Fibroblast of lung (primary cell): Measurements from ENCODE around the gene LRRC36. TPM values are rescaled to one million over a fixed set of nuclear protein-coding genes. Genes with fewer than 3 reads are reported as not detected.

Experiments used
- DNase-seq, 2 donors: peaks; one replicate each; pipeline versions ENCODE4 v3.0.0 to v3.0.0-alpha.2; 2010; ENCODE audit warnings: low read depth in 2 of 2
- H2AFZ ChIP-seq: 2 replicates; pipeline ENCODE4 v1.5.1; 2012; ENCODE audit warnings: low read length, control low read depth, inconsistent platforms
- H3K27ac ChIP-seq: 2 replicates; pipeline ENCODE4 v1.5.1; 2011; ENCODE audit warnings: low read length, control low read depth; ENCODE audit not compliant: insufficient read depth
- H3K27me3 ChIP-seq: 2 replicates; pipeline ENCODE4 v1.5.1; 2011; ENCODE audit warnings: mild to moderate bottlenecking, low read length; ENCODE audit not compliant: control insufficient read depth, insufficient read depth
- H3K36me3 ChIP-seq: 2 replicates; pipeline ENCODE4 v1.5.1; 2011; ENCODE audit warnings: low read length; ENCODE audit not compliant: control insufficient read depth, insufficient read depth
- H3K4me1 ChIP-seq: 2 replicates; pipeline ENCODE4 v1.5.1; 2011; ENCODE audit warnings: low read length; ENCODE audit not compliant: control insufficient read depth, insufficient read depth; ENCODE audit errors: extremely low read depth
- H3K4me2 ChIP-seq: 2 replicates; pipeline ENCODE4 v1.5.1; 2011; ENCODE audit warnings: low read length, control low read depth; ENCODE audit not compliant: insufficient read depth; ENCODE audit errors: extremely low read depth
- H3K4me3 ChIP-seq, 4 experiments: fragments of 200-600 bp in 1 of 4; sonication (generic) in 1 of 4; replicated peaks in 1 of 4; 2 replicates each; pipeline ENCODE4 v1.5.1; 2011 to 2016; ENCODE audit warnings: low read length in 4 of 4, low read depth in 3 of 4, mild to moderate bottlenecking in 3 of 4, control low read depth in 2 of 4, inconsistent platforms in 1 of 4, mixed read lengths in 1 of 4; ENCODE audit not compliant: insufficient read depth in 1 of 4; ENCODE audit errors: control extremely low read depth in 1 of 4
- H3K79me2 ChIP-seq: 2 replicates; pipeline ENCODE4 v1.5.1; 2012; ENCODE audit warnings: mild to moderate bottlenecking, low read length, inconsistent platforms; ENCODE audit not compliant: control insufficient read depth, insufficient read depth
- H3K9ac ChIP-seq: 2 replicates; pipeline ENCODE4 v1.5.1; 2011; ENCODE audit warnings: mild to moderate bottlenecking, low read length, control low read depth; ENCODE audit not compliant: insufficient read depth
- H3K9me3 ChIP-seq: 2 replicates; pipeline ENCODE4 v1.5.1; 2012; ENCODE audit warnings: low read depth, low read length; ENCODE audit not compliant: control insufficient read depth, insufficient read depth
- H4K20me1 ChIP-seq: 2 replicates; pipeline ENCODE4 v1.5.1; 2011; ENCODE audit warnings: low read length; ENCODE audit not compliant: control insufficient read depth, insufficient read depth; ENCODE audit errors: extremely low read depth
- EZH2 ChIP-seq: IDR thresholded peaks from 2 replicates; pipeline ENCODE4 v1.5.1; 2012; ENCODE audit warnings: low read length, control low read depth, mild to moderate bottlenecking; ENCODE audit errors: missing control alignments
- polyA plus RNA-seq, 2 donors: library from polyadenylated mRNA; depleted of rRNA in 1 of 2; stranded (reverse) in 1 of 2; unstranded in 1 of 2; fragments of >200 nt; gene quantifications; 2 replicates each; pipeline ENCODE4 v1.2.1, GENCODE V29; 2011 to 2012; ENCODE audit warnings: missing spikeins in 1 of 2
- total RNA-seq: library from RNA; depleted of rRNA; stranded (reverse); fragments of >200 nt; gene quantifications from 2 replicates; pipeline ENCODE4 v1.2.1, GENCODE V29; 2014
- TF ChIP-seq, protein P1 (sequence below), 2 donors: IDR thresholded peaks in 1 of 2; conservative IDR thresholded peaks in 1 of 2; 1 replicate in 1 of 2; 2 replicates in 1 of 2; pipeline ENCODE4 v1.5.1; 2011 to 2012; ENCODE audit warnings: low read length in 2 of 2, control low read depth in 1 of 2, inconsistent platforms in 1 of 2, low read depth in 1 of 2, mild to moderate bottlenecking in 1 of 2

LRRC36 gene
- total and polyA plus RNA-seq, 2 donors (not counting 1 experiment from before 2014, with no cell fraction given), result 0.06 to 0.66 TPM

DNA sequence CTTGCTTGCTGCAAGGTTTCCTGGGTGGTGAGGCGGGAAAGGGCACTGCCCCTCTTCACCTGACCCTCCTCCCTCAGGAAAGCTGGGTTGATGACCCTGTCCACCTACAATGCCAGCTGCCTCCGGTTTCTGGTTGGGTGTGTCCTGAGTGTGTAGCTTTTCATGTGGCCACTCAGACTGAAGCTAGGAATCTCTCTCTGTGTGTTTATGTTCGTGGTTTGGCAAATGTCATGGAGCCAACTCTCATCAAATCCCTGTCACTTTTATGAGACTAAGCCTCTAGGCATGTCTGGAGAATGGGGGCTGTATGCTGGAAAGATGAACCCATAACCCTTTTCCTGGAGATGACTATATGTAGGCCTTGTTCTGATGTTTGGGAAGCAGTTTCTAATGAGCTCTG is 30.2 kb upstream of the LRRC36 start:
- Histone ChIP-seq H3K4me2 (peak overlapping the region; percentile 40), H3K79me2 (no peaks in the 10 kb centered on the region), H3K4me1 (peaks cover 16% of the 10 kb centered on the region), H3K27me3 (no peaks in the 10 kb centered on the region), H3K9ac (no peak overlapping the region), H2AFZ (no peak overlapping the region), H3K4me3 (no peak overlapping the region), H3K9me3 (no peaks in the 10 kb centered on the region), H3K36me3 (no peaks in the 10 kb centered on the region), H4K20me1 (no peaks in the 10 kb centered on the region), H3K27ac (no peak overlapping the region)
- peak; percentile 82 to 94 for DNase-seq
- no peak for TF ChIP-seq EZH2
- TF ChIP-seq, protein P1, sequence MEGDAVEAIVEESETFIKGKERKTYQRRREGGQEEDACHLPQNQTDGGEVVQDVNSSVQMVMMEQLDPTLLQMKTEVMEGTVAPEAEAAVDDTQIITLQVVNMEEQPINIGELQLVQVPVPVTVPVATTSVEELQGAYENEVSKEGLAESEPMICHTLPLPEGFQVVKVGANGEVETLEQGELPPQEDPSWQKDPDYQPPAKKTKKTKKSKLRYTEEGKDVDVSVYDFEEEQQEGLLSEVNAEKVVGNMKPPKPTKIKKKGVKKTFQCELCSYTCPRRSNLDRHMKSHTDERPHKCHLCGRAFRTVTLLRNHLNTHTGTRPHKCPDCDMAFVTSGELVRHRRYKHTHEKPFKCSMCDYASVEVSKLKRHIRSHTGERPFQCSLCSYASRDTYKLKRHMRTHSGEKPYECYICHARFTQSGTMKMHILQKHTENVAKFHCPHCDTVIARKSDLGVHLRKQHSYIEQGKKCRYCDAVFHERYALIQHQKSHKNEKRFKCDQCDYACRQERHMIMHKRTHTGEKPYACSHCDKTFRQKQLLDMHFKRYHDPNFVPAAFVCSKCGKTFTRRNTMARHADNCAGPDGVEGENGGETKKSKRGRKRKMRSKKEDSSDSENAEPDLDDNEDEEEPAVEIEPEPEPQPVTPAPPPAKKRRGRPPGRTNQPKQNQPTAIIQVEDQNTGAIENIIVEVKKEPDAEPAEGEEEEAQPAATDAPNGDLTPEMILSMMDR (conservative IDR thresholded peaks at IDR 0.05 in 1 of 2, IDR thresholded peaks at IDR 0.05 in 1 of 2; ENCODE audit: low read depth in 1 of 2, low read length in 2 of 2), result no peak

DNA sequence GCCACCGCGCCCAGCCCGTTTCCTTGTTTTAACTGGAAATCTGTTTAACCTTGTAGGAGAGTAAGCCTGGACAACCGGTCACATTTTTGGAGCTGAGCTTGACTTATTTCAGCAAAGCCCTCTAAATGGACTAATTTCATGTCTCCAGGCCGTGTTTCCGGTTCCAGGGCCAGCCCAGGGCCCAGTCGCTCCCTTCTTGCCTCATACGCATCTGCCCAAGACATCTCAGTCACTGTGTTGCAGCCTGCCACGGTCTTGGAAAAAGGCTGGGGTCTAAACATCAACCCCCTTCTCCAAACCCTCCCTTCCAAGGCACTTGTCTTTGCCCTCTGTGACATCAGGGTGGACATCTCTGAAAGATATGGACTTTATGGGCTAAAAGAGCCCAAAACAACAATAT is 28.3 kb upstream of the LRRC36 start:
- Histone ChIP-seq H3K27ac (no peak overlapping the region), H4K20me1 (no peaks in the 10 kb centered on the region), H3K36me3 (no peaks in the 10 kb centered on the region), H3K4me2 (no peak overlapping the region), H3K9ac (no peak overlapping the region), H3K79me2 (no peaks in the 10 kb centered on the region), H3K27me3 (no peaks in the 10 kb centered on the region), H3K4me3 (no peak overlapping the region), H3K9me3 (no peaks in the 10 kb centered on the region), H3K4me1 (peaks cover 16% of the 10 kb centered on the region), H2AFZ (no peak overlapping the region)
- no peak for DNase-seq
- no peak for TF ChIP-seq EZH2
- TF ChIP-seq, protein P1 (conservative IDR thresholded peaks at IDR 0.05 in 1 of 2, IDR thresholded peaks at IDR 0.05 in 1 of 2; ENCODE audit: low read depth in 1 of 2, low read length in 2 of 2), result no peak

DNA sequence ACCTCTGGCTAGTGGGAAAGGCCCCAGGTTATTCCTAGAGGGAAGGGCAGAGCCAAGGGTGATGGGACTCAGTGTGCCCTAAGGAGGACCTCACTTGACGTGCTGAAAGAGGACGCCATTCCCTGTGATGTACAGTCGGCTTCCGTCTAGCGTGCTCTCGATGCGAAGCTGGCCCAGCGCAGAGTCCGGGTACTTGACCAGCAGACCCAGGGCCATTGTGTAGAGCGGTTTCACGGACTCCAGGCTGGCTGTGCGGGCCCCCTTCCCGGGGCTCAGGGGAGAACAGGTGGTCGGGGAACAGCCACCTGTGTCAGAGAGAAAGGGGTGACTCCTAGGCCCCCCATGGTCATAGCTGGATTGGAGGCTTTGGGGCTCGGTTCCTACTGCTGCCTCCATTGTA is 27.3 kb upstream of the LRRC36 start:
- no peak for DNase-seq
- no peaks in the 10 kb centered on the region for H4K20me1 ChIP-seq
- H3K9ac ChIP-seq, result no peak overlapping the region
- H3K9me3 ChIP-seq, result no peaks in the 10 kb centered on the region
- no peak overlapping the region for H3K4me2 ChIP-seq
- no peaks in the 10 kb centered on the region for H3K27me3 ChIP-seq
- peaks cover 16% of the 10 kb centered on the region for H3K4me1 ChIP-seq
- no peak overlapping the region for H2AFZ ChIP-seq
- no peak overlapping the region for H3K27ac ChIP-seq
- H3K79me2 ChIP-seq, result no peaks in the 10 kb centered on the region
- H3K4me3 ChIP-seq, result no peak overlapping the region
- TF ChIP-seq EZH2, result no peak
- TF ChIP-seq, protein P1 (conservative IDR thresholded peaks at IDR 0.05 in 1 of 2, IDR thresholded peaks at IDR 0.05 in 1 of 2; ENCODE audit: low read depth in 1 of 2, low read length in 2 of 2), result no peak
- no peaks in the 10 kb centered on the region for H3K36me3 ChIP-seq
